H1 (cell line): Measurements from ENCODE around the gene ARHGAP12. TPM values are rescaled to one million over a fixed set of nuclear protein-coding genes. Genes with fewer than 3 reads are reported as not detected.

Experiments
- CTCF ChIA-PET: fragments of 300-600 bp; sonication (Branson Sonifier 250); formaldehyde crosslinking; loops from one replicate; lab custom pipeline; 2021; ENCODE audit not compliant: partially characterized antibody; lab: Charles Lee
- POLR2A ChIA-PET: fragments of 300-600 bp; sonication (Branson Sonifier 250); formaldehyde crosslinking; loops from one replicate; lab custom pipeline; 2021; ENCODE audit warnings: inconsistent platforms; ENCODE audit not compliant: partially characterized antibody; lab: Charles Lee
- DNase-seq, 2 experiments: peaks; one replicate each; pipeline versions ENCODE4 v3.0.0 to v3.0.0-alpha.2; 2010 to 2022; ENCODE audit warnings: low spot score in 2 of 2, low read depth in 1 of 2, mixed read lengths in 1 of 2
- FAIRE-seq: peaks from 2 replicates; lab custom pipeline; 2011; peaks lifted over from hg19 to GRCh38; lab: Jason Lieb, UNC
- H2AFZ ChIP-seq: 2 replicates; pipeline ENCODE4 v1.8.1; 2012; ENCODE audit warnings: low read length, inconsistent platforms
- H2AK5ac ChIP-seq: 2 replicates; pipeline ENCODE4 v1.6.1; 2013; ENCODE audit warnings: low read depth, low read length
- H2BK120ac ChIP-seq: replicated peaks from 2 replicates; pipeline ENCODE3; 2013; ENCODE audit warnings: low read depth, low read length, inconsistent platforms
- H2BK12ac ChIP-seq: 2 replicates; pipeline ENCODE4 v1.6.1; 2013; ENCODE audit warnings: low read depth, low read length
- H2BK15ac ChIP-seq: 2 replicates; pipeline ENCODE4 v1.6.1; 2013; ENCODE audit warnings: low read length
- H2BK20ac ChIP-seq: 2 replicates; pipeline ENCODE4 v1.6.1; 2013; ENCODE audit warnings: low read length
- H2BK5ac ChIP-seq: 2 replicates; pipeline ENCODE4 v1.6.1; 2013; ENCODE audit warnings: low read depth, low read length
- H3K14ac ChIP-seq: 2 replicates; pipeline ENCODE4 v1.6.1; 2013; ENCODE audit warnings: inconsistent platforms; ENCODE audit not compliant: insufficient read length
- H3K18ac ChIP-seq: 2 replicates; pipeline ENCODE4 v1.6.1; 2013; ENCODE audit warnings: low read length; ENCODE audit errors: extremely low read depth
- H3K23ac ChIP-seq: 2 replicates; pipeline ENCODE4 v1.6.1; 2013; ENCODE audit warnings: inconsistent platforms; ENCODE audit not compliant: insufficient read length
- H3K23me2 ChIP-seq: 2 replicates; pipeline ENCODE4 v1.6.1; 2013; ENCODE audit warnings: low read depth, low read length
- H3K27ac ChIP-seq: 2 replicates; pipeline ENCODE4 v1.6.1; 2011; ENCODE audit warnings: low read depth, low read length, inconsistent platforms
- H3K27me3 ChIP-seq, 4 experiments: replicated peaks in 1 of 4; 1 replicate in 1 of 4; 2 replicates in 3 of 4; pipeline versions ENCODE4 v1.6.1 to v1.8.1; 2011 to 2013; ENCODE audit warnings: low read length in 3 of 4, mild to moderate bottlenecking in 3 of 4, inconsistent platforms in 2 of 4, mixed read lengths in 2 of 4, moderate library complexity in 1 of 4; ENCODE audit not compliant: control insufficient read depth in 3 of 4, insufficient read depth in 3 of 4; ENCODE audit errors: extremely low read depth in 1 of 4
- H3K36me3 ChIP-seq, 4 experiments: 2 replicates each; pipeline versions ENCODE4 v1.6.1 to v1.8.1; 2011 to 2013; ENCODE audit warnings: mild to moderate bottlenecking in 4 of 4, low read length in 3 of 4, moderate library complexity in 2 of 4, control low read depth in 1 of 4, inconsistent platforms in 1 of 4; ENCODE audit not compliant: insufficient read depth in 4 of 4, control insufficient read depth in 2 of 4
- H3K4ac ChIP-seq: replicated peaks from 2 replicates; pipeline ENCODE3; 2013; ENCODE audit warnings: low read length, low read depth, mixed read lengths, inconsistent platforms; ENCODE audit not compliant: insufficient read length
- H3K4me1 ChIP-seq, 4 experiments: replicated peaks in 1 of 4; 1 replicate in 1 of 4; 2 replicates in 3 of 4; pipeline versions ENCODE4 v1.6.1 to v1.8.1; 2011 to 2013; ENCODE audit warnings: low read length in 3 of 4, inconsistent platforms in 2 of 4, mixed read lengths in 1 of 4; ENCODE audit not compliant: insufficient read depth in 4 of 4, control insufficient read depth in 3 of 4
- H3K4me2 ChIP-seq, 2 experiments: 2 replicates each; pipeline versions ENCODE4 v1.6.1 to v1.8.1; 2011 to 2013; ENCODE audit warnings: low read depth in 2 of 2, low read length in 2 of 2, control low read depth in 1 of 2, inconsistent platforms in 1 of 2, mild to moderate bottlenecking in 1 of 2; ENCODE audit not compliant: insufficient read depth in 1 of 2
- H3K4me3 ChIP-seq, 4 experiments: fragments of 200-600, 300-600 bp in 1 of 4; sonication (generic), shearing (Covaris generic), sonication (Bioruptor Twin) in 1 of 4; 2 replicates each; pipeline versions ENCODE4 v1.5.1 to v1.8.1; 2011 to 2016; ENCODE audit warnings: low read length in 4 of 4, low read depth in 3 of 4, control low read depth in 2 of 4, inconsistent platforms in 2 of 4, mild to moderate bottlenecking in 2 of 4, mixed read lengths in 1 of 4, moderate library complexity in 1 of 4; ENCODE audit not compliant: insufficient read depth in 2 of 4; ENCODE audit errors: extremely low read depth in 1 of 4
- H3K56ac ChIP-seq: replicated peaks from 2 replicates; pipeline ENCODE3; 2013; ENCODE audit warnings: low read depth, mild to moderate bottlenecking, mixed read lengths, low read length, inconsistent platforms; ENCODE audit not compliant: insufficient read length
- H3K79me1 ChIP-seq: 2 replicates; pipeline ENCODE4 v1.6.1; 2013; ENCODE audit warnings: low read depth, low read length, control low read depth
- H3K79me2 ChIP-seq, 2 experiments: 2 replicates each; pipeline versions ENCODE4 v1.6.1 to v1.8.1; 2012 to 2013; ENCODE audit warnings: low read length in 2 of 2, mild to moderate bottlenecking in 2 of 2, inconsistent platforms in 1 of 2; ENCODE audit not compliant: insufficient read depth in 2 of 2, control insufficient read depth in 1 of 2
- H3K9ac ChIP-seq, 4 experiments: replicated peaks in 1 of 4; 1 replicate in 1 of 4; 2 replicates in 3 of 4; pipeline versions ENCODE4 v1.6.1 to v1.8.1; 2011 to 2013; ENCODE audit warnings: low read depth in 3 of 4, low read length in 3 of 4, control low read depth in 2 of 4, mild to moderate bottlenecking in 2 of 4, moderate library complexity in 2 of 4, inconsistent platforms in 1 of 4; ENCODE audit errors: extremely low read depth in 1 of 4
- H3K9me3 ChIP-seq, 2 experiments: 2 replicates each; pipeline versions ENCODE4 v1.6.1 to v1.8.1; 2012 to 2013; ENCODE audit warnings: mild to moderate bottlenecking in 2 of 2, moderate library complexity in 2 of 2, control low read depth in 1 of 2, inconsistent platforms in 1 of 2, low read depth in 1 of 2, low read length in 1 of 2, mixed read lengths in 1 of 2; ENCODE audit not compliant: insufficient read depth in 2 of 2
- H4K20me1 ChIP-seq, 2 experiments: replicated peaks in 1 of 2; 2 replicates each; pipeline versions ENCODE3 to v1.8.1; 2011 to 2013; ENCODE audit warnings: inconsistent platforms in 2 of 2, low read length in 2 of 2, mild to moderate bottlenecking in 1 of 2; ENCODE audit not compliant: insufficient read depth in 2 of 2, control insufficient read depth in 1 of 2
- H4K5ac ChIP-seq: 2 replicates; pipeline ENCODE4 v1.6.1; 2013; ENCODE audit warnings: low read length, low read depth, mixed read lengths, inconsistent platforms; ENCODE audit not compliant: insufficient read length
- H4K8ac ChIP-seq: 2 replicates; pipeline ENCODE4 v1.8.0; 2013; ENCODE audit warnings: mild to moderate bottlenecking, moderate library complexity, low read length, inconsistent platforms; ENCODE audit not compliant: insufficient read depth; ENCODE audit errors: extremely low read depth
- H4K91ac ChIP-seq: replicated peaks from 2 replicates; pipeline ENCODE3; 2013; ENCODE audit warnings: low read length, mixed read lengths, inconsistent platforms; ENCODE audit not compliant: insufficient read length
- BACH1 ChIP-seq: IDR thresholded peaks from 2 replicates; pipeline ENCODE4 v1.6.1; 2012; ENCODE audit warnings: low read length, improper control_type of control experiment
- CBX5 ChIP-seq: fragments of 300-800, 300-1000 bp; sonication (generic); IDR thresholded peaks from 2 replicates; pipeline ENCODE4 v1.7.1; 2016; ENCODE audit warnings: antibody characterized with exemption, low read length, low read depth
- CREB1 ChIP-seq: IDR thresholded peaks from 2 replicates; pipeline ENCODE4 v1.6.1; 2012; ENCODE audit warnings: inconsistent platforms
- CTBP2 ChIP-seq: IDR thresholded peaks from 2 replicates; pipeline ENCODE4 v1.7.0; 2011; ENCODE audit warnings: borderline replicate concordance, mild to moderate bottlenecking, moderate library complexity, mixed read lengths, low read length; ENCODE audit not compliant: insufficient read depth, insufficient read length
- JUN ChIP-seq: IDR thresholded peaks from 2 replicates; pipeline ENCODE4 v1.6.1; 2011; ENCODE audit warnings: low read depth, mild to moderate bottlenecking, improper control_type of control experiment, low read length
- MAX ChIP-seq: IDR thresholded peaks from 2 replicates; pipeline ENCODE4 v1.6.1; 2012; ENCODE audit warnings: inconsistent platforms
- NANOG ChIP-seq: IDR thresholded peaks from 2 replicates; pipeline ENCODE4 v1.6.1; 2011; ENCODE audit warnings: low read length, low read depth, mild to moderate bottlenecking, inconsistent platforms; ENCODE audit not compliant: insufficient read depth, poor library complexity, severe bottlenecking
- PHF8 ChIP-seq: fragments of 200-600 bp; sonication (generic); conservative IDR thresholded peaks from 2 replicates; pipeline ENCODE4 v1.7.1; 2012; ENCODE audit warnings: low read depth, mild to moderate bottlenecking, inconsistent platforms, low read length, moderate library complexity
- RAD21 ChIP-seq, 2 experiments: IDR thresholded peaks in 1 of 2; conservative IDR thresholded peaks in 1 of 2; 2 replicates each; pipeline ENCODE4 v1.6.1; 2011; ENCODE audit warnings: low read depth in 2 of 2, low read length in 2 of 2, improper control_type of control experiment in 1 of 2, inconsistent platforms in 1 of 2, mild to moderate bottlenecking in 1 of 2, moderate library complexity in 1 of 2
- SRF ChIP-seq: IDR thresholded peaks from 2 replicates; pipeline ENCODE4 v1.6.1; 2011; ENCODE audit warnings: mild to moderate bottlenecking, low read depth, low read length, moderate library complexity
- TAF1 ChIP-seq: IDR thresholded peaks from 2 replicates; pipeline ENCODE4 v1.6.1; 2011; ENCODE audit warnings: mild to moderate bottlenecking, low read depth, low read length
- TEAD4 ChIP-seq: IDR thresholded peaks from 2 replicates; pipeline ENCODE4 v1.6.1; 2012; ENCODE audit warnings: low read depth, low read length, inconsistent platforms, mixed read lengths
- YY1 ChIP-seq: IDR thresholded peaks from 2 replicates; pipeline ENCODE4 v1.6.1; 2011; ENCODE audit warnings: low read depth, mild to moderate bottlenecking, low read length
- WGBS, 2 experiments: shearing (Covaris generic) in 1 of 2; methylation state at CpG; one replicate each; pipeline versions ENCODE4 v1.1.6 to v1.1.7; 2013 to 2015; ENCODE audit warnings: low lambda C conversion rate in 2 of 2, mixed read lengths in 2 of 2, inconsistent platforms in 1 of 2, low coverage in 1 of 2, missing lambda C conversion rate in 1 of 2; ENCODE audit not compliant: insufficient replicate concordance in 2 of 2, insufficient coverage in 1 of 2, insufficient read length in 1 of 2; ENCODE audit errors: extremely low coverage in 1 of 2, missing lambda C conversion rate in 1 of 2; 5-methylcytosine and 5-hydroxymethylcytosine counted together
- polyA plus RNA-seq, 7 experiments: library from polyadenylated mRNA; depleted of rRNA in 3 of 7; stranded (reverse) in 5 of 7; unstranded in 2 of 7; fragments of >200 nt in 5 of 7; fragments of 200-250 nt in 2 of 7; gene quantifications; 1 replicate in 5 of 7; 2 replicates in 1 of 7; 4 replicates in 1 of 7; pipeline versions ENCODE4 v1.2.1 to v1.2.3, GENCODE V29; 2011 to 2013; ENCODE audit warnings: missing spikeins in 2 of 7, mixed read lengths in 2 of 7
- total RNA-seq: library from RNA; stranded (reverse); fragmentation: NEBNext Ultra II Directional; extraction: Animal tissue kit (Norgen Biotek cat#: 25700); gene quantifications from 2 replicates; pipeline ENCODE4 v1.2.1, GENCODE V29; 2021

The ARHGAP12 gene
- total and polyA plus RNA-seq, 2 of the 8 experiments (the other 6 are each of a cell fraction or from before 2014, with no cell fraction given) = 10.1 to 39.0 TPM

GRCh38 chr10:31760674-31761081 is 168.0 kb downstream of the ARHGAP12 start:
- DNase-seq = no peak
- no peak overlapping the region; the same call in 1 of the 2 replicates for H2AK5ac ChIP-seq
- H3K79me2 ChIP-seq = no peaks in the 10 kb centered on the region
- peak overlapping the region in 3 of 4 experiments; percentile 22 to 51 (median 23); a peak in 6 of 8 replicates for H3K4me3 ChIP-seq
- POLR2A ChIA-PET = interaction anchor here (0.6 to 1.2 kb wide), 2 partner anchors 9 to 59 kb away, joined by 3 to 4 read pairs; no protein-coding TSS in a partner anchor
- H3K4ac ChIP-seq = no peak overlapping the region
- peak overlapping the region; percentile 19; the same call in 1 of the 2 replicates for H2AFZ ChIP-seq
- no peak overlapping the region for H4K91ac ChIP-seq
- H3K4me2 ChIP-seq = peak overlapping the region; percentile 62 to 69
- FAIRE-seq = no peak
- H3K36me3 ChIP-seq = no peaks in the 10 kb centered on the region
- H2BK20ac ChIP-seq = 0 out of 2 replicates have a peak overlapping the region, but pooled peaks have one; percentile 67
- H2BK15ac ChIP-seq = 0 out of 2 replicates have a peak overlapping the region, but pooled peaks have one; percentile 92
- peak overlapping the region; percentile 32; the same call in 1 of the 2 replicates for H3K27ac ChIP-seq
- H4K20me1 ChIP-seq = no peaks in the 10 kb centered on the region
- no peak overlapping the region for H3K14ac ChIP-seq
- no peaks in the 10 kb centered on the region; a peak in 1 of 7 replicates for H3K27me3 ChIP-seq
- H3K23ac ChIP-seq = no peak overlapping the region
- no peaks in the 10 kb centered on the region; the same call in 1 of the 2 replicates for H3K79me1 ChIP-seq
- no peak overlapping the region for H4K5ac ChIP-seq
- H3K4me1 ChIP-seq = peaks cover 15 to 28% (median 23%) of the 10 kb centered on the region in 4 experiments
- H2BK12ac ChIP-seq = 0 out of 2 replicates have a peak overlapping the region, but pooled peaks have one; percentile 63
- WGBS, 2 experiments = 63% methylated on average over 8 of the region's 8 CpGs; no CpG with 5 or more reads in 1 of the 2 experiments
- peaks cover 5% of the 10 kb centered on the region in 2 experiments; a peak in 2 of 4 replicates for H3K9me3 ChIP-seq
- no peak overlapping the region for H4K8ac ChIP-seq
- H3K9ac ChIP-seq = peak overlapping the region in 1 of 4 experiments; percentile 65; a peak in 2 of 7 replicates
- H3K18ac ChIP-seq = no peak overlapping the region
- peaks cover 5% of the 10 kb centered on the region; the same call in 1 of the 2 replicates for H3K23me2 ChIP-seq
- CTCF ChIA-PET = no interaction called here
- no peak overlapping the region for H2BK5ac ChIP-seq
- no peak overlapping the region for H2BK120ac ChIP-seq
- no peak overlapping the region for H3K56ac ChIP-seq
- TF ChIP-seq TEAD4 = no peak
- no peak for TF ChIP-seq RAD21 (IDR thresholded peaks at IDR 0.05 in 1 of 2, conservative IDR thresholded peaks at IDR 0.05 in 1 of 2; ENCODE audit: low read depth in 2 of 2, low read length in 2 of 2)
- no peak for TF ChIP-seq JUN
- no peak for TF ChIP-seq CBX5
- no peak for TF ChIP-seq MAX
- TF ChIP-seq CREB1 = no peak
- no peak for TF ChIP-seq YY1
- no peak for TF ChIP-seq NANOG
- no peak for TF ChIP-seq CTBP2
- no peak for TF ChIP-seq TAF1
- no peak for TF ChIP-seq SRF
- TF ChIP-seq BACH1 = no peak
- no peak for TF ChIP-seq PHF8
